ENCODE results near the gene NOD1.

DNA sequence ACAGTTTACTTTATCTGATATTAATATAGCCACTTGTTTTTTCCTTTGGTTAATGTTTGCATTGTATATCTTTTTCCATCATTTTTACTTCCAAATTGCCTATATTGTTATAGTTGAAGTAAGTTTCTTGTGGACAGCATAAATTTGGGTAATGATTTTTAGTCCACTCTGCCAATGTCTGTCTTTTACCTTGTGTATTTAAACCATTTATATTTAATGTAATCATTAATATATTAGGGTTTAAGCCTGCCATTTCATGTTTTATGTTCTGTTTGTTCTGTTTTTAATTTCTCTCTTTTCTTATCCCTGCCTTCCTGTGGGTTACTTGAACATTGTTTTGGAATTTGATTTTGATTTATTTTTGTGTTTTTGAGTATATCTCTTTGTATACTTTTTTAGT is 12.8 kb upstream of the NOD1 start:
- no peak for TF ChIP-seq POLR2A (IDR thresholded peaks at IDR 0.05)
- TF ChIP-seq, protein P1, sequence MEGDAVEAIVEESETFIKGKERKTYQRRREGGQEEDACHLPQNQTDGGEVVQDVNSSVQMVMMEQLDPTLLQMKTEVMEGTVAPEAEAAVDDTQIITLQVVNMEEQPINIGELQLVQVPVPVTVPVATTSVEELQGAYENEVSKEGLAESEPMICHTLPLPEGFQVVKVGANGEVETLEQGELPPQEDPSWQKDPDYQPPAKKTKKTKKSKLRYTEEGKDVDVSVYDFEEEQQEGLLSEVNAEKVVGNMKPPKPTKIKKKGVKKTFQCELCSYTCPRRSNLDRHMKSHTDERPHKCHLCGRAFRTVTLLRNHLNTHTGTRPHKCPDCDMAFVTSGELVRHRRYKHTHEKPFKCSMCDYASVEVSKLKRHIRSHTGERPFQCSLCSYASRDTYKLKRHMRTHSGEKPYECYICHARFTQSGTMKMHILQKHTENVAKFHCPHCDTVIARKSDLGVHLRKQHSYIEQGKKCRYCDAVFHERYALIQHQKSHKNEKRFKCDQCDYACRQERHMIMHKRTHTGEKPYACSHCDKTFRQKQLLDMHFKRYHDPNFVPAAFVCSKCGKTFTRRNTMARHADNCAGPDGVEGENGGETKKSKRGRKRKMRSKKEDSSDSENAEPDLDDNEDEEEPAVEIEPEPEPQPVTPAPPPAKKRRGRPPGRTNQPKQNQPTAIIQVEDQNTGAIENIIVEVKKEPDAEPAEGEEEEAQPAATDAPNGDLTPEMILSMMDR (IDR thresholded peaks at IDR 0.05) = no peak

All from heart left ventricle (tissue), 13 donors.